Measurements from ENCODE around the gene PLD5.
"Not testable (repeated sequence)": the region's sequence is repeated elsewhere in the genome, so short reads cannot be mapped to it uniquely, and the experiment has no call there.

GRCh38 chr1:242321981-242322380 is 202.5 kb downstream of the PLD5 start:
- TF ChIP-seq CTCF, POLR2A (IDR thresholded peaks at IDR 0.05): not testable (repeated sequence)
